K562 (cell line): ENCODE data around the gene COL23A1. TPM values are rescaled to one million over a fixed set of nuclear protein-coding genes. Genes with fewer than 3 reads are reported as not detected.

Source experiments
- ATAC-seq: fragments of 200-7000 bp; cut with Tn5 transposase; 3 replicates; pipeline ENCODE4 v1.9.1; 2020; ENCODE audit warnings: moderate library complexity
- BruUV-seq: library from RNA; stranded (reverse); fragments of 400-500 nt; replicated peaks from 2 replicates; lab custom pipeline; 2021; lab: Mats Ljungman, UMichigan
- CTCF ChIA-PET: fragments of 300-600 bp; formaldehyde crosslinking; extraction: SDS; loops from one replicate; lab custom pipeline; 2021; ENCODE audit warnings: low intra/inter-chr PET ratio; lab: Yijun Ruan, JAX
- POLR2A ChIA-PET: fragments of 300-600, 350-650 bp; sonication (Branson Sonifier 250); formaldehyde crosslinking; extraction: SDS; loops from one replicate; lab custom pipeline; 2021; ENCODE audit warnings: antibody characterized with exemption, inconsistent platforms; lab: Yijun Ruan, JAX
- DNase-seq, 4 experiments: peaks; one replicate each; pipeline versions ENCODE4 v3.0.0 to v3.0.0-alpha.2; 2011 to 2018; ENCODE audit warnings: low spot score in 3 of 4, mixed read lengths in 3 of 4; ENCODE audit errors: extremely low read depth in 1 of 4
- FAIRE-seq: peaks from 2 replicates; lab custom pipeline; 2011; peaks lifted over from hg19 to GRCh38; lab: Jason Lieb, UNC
- H2AFZ ChIP-seq: 2 replicates; pipeline ENCODE4 v1.6.0; 2011; ENCODE audit warnings: low read depth, low read length, control low read depth, inconsistent platforms
- H3K27ac ChIP-seq: fragments of 200-600 bp; 3 replicates; pipeline ENCODE4 v1.8.0; 2011; ENCODE audit warnings: low read depth, mild to moderate bottlenecking, control low read depth, inconsistent platforms, low read length, moderate library complexity, mixed read lengths; ENCODE audit errors: extremely low read depth
- H3K27me3 ChIP-seq, 2 experiments: fragments of 300-600 bp in 1 of 2; 2 replicates in 1 of 2; 3 replicates in 1 of 2; pipeline versions ENCODE4 v1.6.0 to v1.8.0; 2011; ENCODE audit warnings: inconsistent platforms in 2 of 2, low read length in 2 of 2, mild to moderate bottlenecking in 1 of 2, mixed read lengths in 1 of 2, moderate library complexity in 1 of 2; ENCODE audit not compliant: control insufficient read depth in 2 of 2, insufficient read depth in 2 of 2
- H3K36me3 ChIP-seq: fragments of 300-600 bp; 3 replicates; pipeline ENCODE4 v1.8.0; 2011; ENCODE audit warnings: mild to moderate bottlenecking, low read length, inconsistent platforms; ENCODE audit not compliant: control insufficient read depth, insufficient read depth
- H3K4me1 ChIP-seq, 2 experiments: fragments of 200-600 bp in 1 of 2; replicated peaks in 1 of 2; 2 replicates in 1 of 2; 3 replicates in 1 of 2; pipeline versions ENCODE4 v1.5.1 to v1.8.0; 2011; ENCODE audit warnings: inconsistent platforms in 2 of 2, low read length in 2 of 2, mild to moderate bottlenecking in 1 of 2, mixed read lengths in 1 of 2, moderate library complexity in 1 of 2; ENCODE audit not compliant: control insufficient read depth in 2 of 2, insufficient read depth in 2 of 2
- H3K4me2 ChIP-seq: 2 replicates; pipeline ENCODE4 v1.6.1; 2011; ENCODE audit warnings: low read length, control low read depth, inconsistent platforms, mixed read lengths; ENCODE audit not compliant: insufficient read depth
- H3K4me3 ChIP-seq: fragments of 200-600 bp; sonication (generic), shearing (Covaris generic); 2 replicates; pipeline ENCODE4 v1.5.1; 2016; ENCODE audit warnings: control low read depth, inconsistent platforms
- H3K79me2 ChIP-seq: fragments of 200-600 bp; 3 replicates; pipeline ENCODE4 v1.8.0; 2011; ENCODE audit warnings: low read length, inconsistent platforms; ENCODE audit not compliant: control insufficient read depth, insufficient read depth
- H3K9ac ChIP-seq, 2 experiments: 2 replicates each; pipeline versions ENCODE4 v1.6.0 to v1.6.1; 2011; ENCODE audit warnings: low read depth in 2 of 2, low read length in 2 of 2, control low read depth in 1 of 2, inconsistent platforms in 1 of 2, mild to moderate bottlenecking in 1 of 2, mixed read lengths in 1 of 2; ENCODE audit not compliant: insufficient read depth in 1 of 2
- H3K9me1 ChIP-seq: one replicate; pipeline ENCODE4 v1.6.0; 2011; ENCODE audit warnings: inconsistent platforms, mild to moderate bottlenecking, low read length, moderate library complexity; ENCODE audit not compliant: control insufficient read depth, insufficient read depth
- H3K9me3 ChIP-seq: replicated peaks from 2 replicates; pipeline ENCODE4 v1.5.1; 2011; ENCODE audit warnings: low read depth, low read length, inconsistent platforms; ENCODE audit not compliant: control insufficient read depth, insufficient read depth
- H4K20me1 ChIP-seq: replicated peaks from 2 replicates; pipeline ENCODE4 v1.6.1; 2011; ENCODE audit warnings: low read length, inconsistent platforms, mixed read lengths; ENCODE audit not compliant: control insufficient read depth, insufficient read depth
- CBFB ChIP-seq: sonication (generic); formaldehyde crosslinking; IDR thresholded peaks from 2 replicates; pipeline ENCODE4 v1.4.0; 2020; ENCODE audit warnings: mild to moderate bottlenecking, missing genetic modification reagents
- CCAR2 ChIP-seq: fragments of 200-400 bp; formaldehyde crosslinking; IDR thresholded peaks from 2 replicates; pipeline ENCODE4 v1.6.1; 2017; ENCODE audit warnings: mild to moderate bottlenecking, low read depth, low read length
- EP300 ChIP-seq: IDR thresholded peaks from 2 replicates; pipeline ENCODE4 v1.6.1; 2012; ENCODE audit warnings: low read length, improper control_type of control experiment
- GATAD2B ChIP-seq: fragments of 450-650 bp; IDR thresholded peaks from 2 replicates; pipeline ENCODE4 v1.6.1; 2017; ENCODE audit warnings: mild to moderate bottlenecking, borderline replicate concordance
- HDAC3 ChIP-seq: fragments of 450-650 bp; IDR thresholded peaks from 2 replicates; pipeline ENCODE4 v1.6.1; 2018; ENCODE audit warnings: borderline replicate concordance, mild to moderate bottlenecking, moderate library complexity; ENCODE audit not compliant: partially characterized antibody
- HNRNPLL ChIP-seq: fragments of 200-400 bp; formaldehyde crosslinking; IDR thresholded peaks from 2 replicates; pipeline ENCODE4 v1.6.1; 2017; ENCODE audit warnings: low read length, low read depth, mild to moderate bottlenecking; ENCODE audit not compliant: poor library complexity, severe bottlenecking
- MNT ChIP-seq, 2 experiments: fragments of 450-650 bp; conservative IDR thresholded peaks; 2 replicates each; pipeline ENCODE4 v1.6.1; 2017; ENCODE audit warnings: mild to moderate bottlenecking in 2 of 2, moderate library complexity in 2 of 2
- POLR2AphosphoS2 ChIP-seq: IDR thresholded peaks from 2 replicates; pipeline ENCODE4 v1.6.1; 2012; ENCODE audit warnings: low read length, improper control_type of control experiment
- POLR2H ChIP-seq: IDR thresholded peaks from 2 replicates; pipeline ENCODE4 v1.6.1; 2016; ENCODE audit warnings: missing genetic modification characterization, low read depth, mild to moderate bottlenecking, control low read depth, missing compliant biosample characterization, moderate library complexity
- PTBP1 ChIP-seq: fragments of 200-400 bp; formaldehyde crosslinking; IDR thresholded peaks from 2 replicates; pipeline ENCODE4 v1.6.1; 2017; ENCODE audit warnings: low read depth, low read length
- TAF9B ChIP-seq: fragments of 450-650 bp; IDR thresholded peaks from 2 replicates; pipeline ENCODE4 v1.6.1; 2018; ENCODE audit warnings: mild to moderate bottlenecking; ENCODE audit not compliant: partially characterized antibody
- TSHZ1 ChIP-seq: fragments of 250-450 bp; sonication (Bioruptor Pico); IDR thresholded peaks from 2 replicates; pipeline ENCODE4 v1.4.0; 2020; ENCODE audit warnings: mild to moderate bottlenecking, moderate library complexity
- ZNF184 ChIP-seq: sonication (generic); formaldehyde crosslinking; IDR thresholded peaks from 2 replicates; pipeline ENCODE4 v1.5.0; 2020; ENCODE audit warnings: missing genetic modification reagents
- ZNF239 ChIP-seq: fragments of 250-450 bp; sonication (Bioruptor Pico); IDR thresholded peaks from 2 replicates; pipeline ENCODE4 v1.4.0; 2020; ENCODE audit warnings: mild to moderate bottlenecking
- WGBS: fragments of 100-300 bp; shearing (Covaris generic); methylation state at CpG from one replicate; pipeline ENCODE4 v1.1.6; 2016; ENCODE audit warnings: low coverage, mixed read lengths; ENCODE audit not compliant: insufficient coverage; ENCODE audit errors: missing lambda C conversion rate; 5-methylcytosine and 5-hydroxymethylcytosine counted together
- in situ Hi-C: fragments of 300-500 bp; cut with MboI; formaldehyde crosslinking; loops from 4 replicates; pipeline ENCODE4 v1.15.0; 2018; ENCODE audit warnings: inconsistent platforms, mixed read lengths
- intact Hi-C: fragments of 100-400 bp; cut with micrococcal nuclease; formaldehyde crosslinking; loops from 2 replicates; pipeline ENCODE4 v1.14.2; 2022
- polyA plus RNA-seq, 8 experiments: library from polyadenylated mRNA; depleted of rRNA in 4 of 8; stranded (reverse) in 5 of 8; unstranded in 3 of 8; fragments of >200 nt; fragmentation: Nextera tagmentation in 2 of 8; fragmentation: Illumina TruSeq in 1 of 8; extraction: Ambion mirVana in 2 of 8; extraction: Trizol in 1 of 8; gene quantifications; 2 replicates each; pipeline versions ENCODE4 v1.2.1 to v1.2.3, GENCODE V29; 2011 to 2014; ENCODE audit warnings: inconsistent platforms in 1 of 8, missing spikeins in 1 of 8
- total RNA-seq, 7 experiments: library from RNA; depleted of rRNA in 6 of 7; stranded (reverse); fragments of >200 nt in 6 of 7; fragmentation: Illumina TruSeq in 2 of 7; extraction: Trizol in 2 of 7; gene quantifications; 2 replicates each; pipeline versions ENCODE4 v1.2.1 to v1.2.3, GENCODE V29; 2011 to 2021; ENCODE audit warnings: low replicate concordance in 1 of 7
- TF ChIP-seq, protein P1 (sequence below): fragments of 450-650 bp; IDR thresholded peaks from 2 replicates; pipeline ENCODE4 v1.6.1; 2018; ENCODE audit warnings: mild to moderate bottlenecking, low read depth; ENCODE audit not compliant: partially characterized antibody

The COL23A1 gene
- total and polyA plus RNA-seq, 9 of the 15 experiments (the other 6 are each of a cell fraction or from before 2014, with no cell fraction given): 0.09 TPM; not detected in 8

DNA sequence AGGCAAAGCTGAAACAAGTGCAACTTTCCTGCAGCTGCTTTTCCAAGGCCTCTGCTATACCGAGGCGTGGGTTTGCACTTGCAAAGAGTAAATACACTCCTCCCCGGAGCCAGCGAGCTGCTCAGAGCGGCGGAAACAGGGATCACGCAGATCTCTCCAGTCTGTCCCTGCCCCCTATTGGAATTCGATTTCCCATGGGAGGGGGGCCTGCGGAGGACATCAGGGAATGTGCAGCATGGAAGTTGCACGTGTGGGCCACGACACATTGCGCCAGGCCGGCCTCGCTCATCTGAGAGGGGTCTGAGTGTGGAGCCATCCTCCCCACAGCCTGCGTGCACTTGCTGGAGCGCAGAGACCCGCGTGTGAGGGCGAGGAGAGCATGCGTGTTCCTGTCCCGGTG lies 253.3 kb downstream of the COL23A1 start:
- no peak for TF ChIP-seq HNRNPLL
- TF ChIP-seq EP300: no peak
- no peak for TF ChIP-seq GATAD2B
- TF ChIP-seq MNT (conservative IDR thresholded peaks at IDR 0.05): no peak
- no peak for TF ChIP-seq POLR2AphosphoS2
- TF ChIP-seq TAF9B: no peak
- TF ChIP-seq CCAR2: no peak
- TF ChIP-seq HDAC3: no peak
- no peak for TF ChIP-seq POLR2H
- no peak for TF ChIP-seq PTBP1
- TF ChIP-seq ZNF239 (CRISPR knock-in tag): no peak
- no peak for TF ChIP-seq ZNF184 (CRISPR knock-in tag)
- no peak for TF ChIP-seq TSHZ1
- TF ChIP-seq, protein P1, sequence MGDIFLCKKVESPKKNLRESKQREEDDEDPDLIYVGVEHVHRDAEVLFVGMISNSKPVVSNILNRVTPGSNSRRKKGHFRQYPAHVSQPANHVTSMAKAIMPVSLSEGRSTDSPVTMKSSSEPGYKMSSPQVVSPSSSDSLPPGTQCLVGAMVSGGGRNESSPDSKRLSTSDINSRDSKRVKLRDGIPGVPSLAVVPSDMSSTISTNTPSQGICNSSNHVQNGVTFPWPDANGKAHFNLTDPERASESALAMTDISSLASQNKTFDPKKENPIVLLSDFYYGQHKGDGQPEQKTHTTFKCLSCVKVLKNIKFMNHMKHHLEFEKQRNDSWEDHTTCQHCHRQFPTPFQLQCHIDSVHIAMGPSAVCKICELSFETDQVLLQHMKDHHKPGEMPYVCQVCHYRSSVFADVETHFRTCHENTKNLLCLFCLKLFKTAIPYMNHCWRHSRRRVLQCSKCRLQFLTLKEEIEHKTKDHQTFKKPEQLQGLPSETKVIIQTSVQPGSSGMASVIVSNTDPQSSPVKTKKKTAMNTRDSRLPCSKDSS: no peak
- no peak for TF ChIP-seq CBFB
- Histone ChIP-seq H3K4me3 (no peak overlapping the region), H3K27me3 (peaks cover 43 to 94% of the 10 kb centered on the region in 2 experiments), H3K9me3 (no peaks in the 10 kb centered on the region), H3K27ac (no peak overlapping the region), H3K79me2 (no peaks in the 10 kb centered on the region), H3K4me1 (peaks cover 0 to 7% of the 10 kb centered on the region in 2 experiments; a peak in 2 of 5 replicates), H3K9me1 (no peaks in the 10 kb centered on the region), H2AFZ (no peak overlapping the region), H3K9ac (no peak overlapping the region), H3K4me2 (no peak overlapping the region), H4K20me1 (peaks cover 9% of the 10 kb centered on the region; the same call in 1 of the 2 replicates), H3K36me3 (no peaks in the 10 kb centered on the region)
- WGBS: 3% methylated on average over 18 of the region's 21 CpGs
- ChIA-PET POLR2A (interaction anchor here (0.7 kb wide), 1 partner anchor 29 kb away, joined by 5 read pairs; no protein-coding TSS in a partner anchor), CTCF (no interaction called here)
- BruUV-seq: no TSS peak
- FAIRE-seq (no peak), ATAC-seq (no peak), DNase-seq (no peak)
- in situ Hi-C loops (no loop called here), intact Hi-C loops (no loop called here)
